Esophagus muscularis mucosa (tissue), 4 donors: ENCODE data around the gene GTF3C1.

Experiments used
- EP300 ChIP-seq: sonication (generic); formaldehyde crosslinking; IDR thresholded peaks from one replicate; pipeline ENCODE4 v1.6.1; 2017; ENCODE audit warnings: antibody characterized with exemption
- POLR2A ChIP-seq: fragments of 450-650 bp; IDR thresholded peaks from one replicate; pipeline ENCODE4 v1.6.1; 2017; ENCODE audit warnings: antibody characterized with exemption, moderate library complexity, mild to moderate bottlenecking, low read depth
- POLR2AphosphoS5 ChIP-seq, 2 donors: sonication (generic); formaldehyde crosslinking; IDR thresholded peaks; one replicate each; pipeline ENCODE4 v1.6.1; 2017; ENCODE audit warnings: antibody characterized with exemption in 2 of 2
- TF ChIP-seq, protein P1 (sequence below), 3 experiments: fragments of 200-600 bp in 2 of 3; fragments of 450-650 bp in 1 of 3; sonication (generic) in 2 of 3; IDR thresholded peaks; one replicate each; pipeline ENCODE4 v1.5.1; 2017 to 2019; ENCODE audit warnings: antibody characterized with exemption in 3 of 3, mild to moderate bottlenecking in 2 of 3, moderate library complexity in 1 of 3

DNA sequence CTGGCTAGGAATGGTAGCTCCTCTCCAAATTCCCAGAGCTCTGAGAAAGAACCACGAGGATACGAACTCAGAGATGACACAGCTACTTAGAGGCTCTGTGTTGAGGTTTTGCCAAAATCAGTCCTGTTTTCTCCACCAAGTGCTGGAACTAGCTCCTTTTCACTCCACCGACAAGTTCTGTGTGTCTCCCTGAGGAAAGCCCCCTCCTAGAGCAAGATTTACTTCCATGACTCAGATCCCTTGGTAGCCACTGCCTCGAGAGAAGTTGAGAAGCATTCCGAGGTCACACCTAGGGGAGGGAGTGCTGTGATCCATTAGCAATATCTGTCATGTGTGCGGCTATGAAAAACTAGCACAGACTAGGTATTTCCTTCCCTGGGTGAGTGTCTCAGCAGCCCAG is 117.2 kb downstream of the GTF3C1 start:
- TF ChIP-seq, protein P1, sequence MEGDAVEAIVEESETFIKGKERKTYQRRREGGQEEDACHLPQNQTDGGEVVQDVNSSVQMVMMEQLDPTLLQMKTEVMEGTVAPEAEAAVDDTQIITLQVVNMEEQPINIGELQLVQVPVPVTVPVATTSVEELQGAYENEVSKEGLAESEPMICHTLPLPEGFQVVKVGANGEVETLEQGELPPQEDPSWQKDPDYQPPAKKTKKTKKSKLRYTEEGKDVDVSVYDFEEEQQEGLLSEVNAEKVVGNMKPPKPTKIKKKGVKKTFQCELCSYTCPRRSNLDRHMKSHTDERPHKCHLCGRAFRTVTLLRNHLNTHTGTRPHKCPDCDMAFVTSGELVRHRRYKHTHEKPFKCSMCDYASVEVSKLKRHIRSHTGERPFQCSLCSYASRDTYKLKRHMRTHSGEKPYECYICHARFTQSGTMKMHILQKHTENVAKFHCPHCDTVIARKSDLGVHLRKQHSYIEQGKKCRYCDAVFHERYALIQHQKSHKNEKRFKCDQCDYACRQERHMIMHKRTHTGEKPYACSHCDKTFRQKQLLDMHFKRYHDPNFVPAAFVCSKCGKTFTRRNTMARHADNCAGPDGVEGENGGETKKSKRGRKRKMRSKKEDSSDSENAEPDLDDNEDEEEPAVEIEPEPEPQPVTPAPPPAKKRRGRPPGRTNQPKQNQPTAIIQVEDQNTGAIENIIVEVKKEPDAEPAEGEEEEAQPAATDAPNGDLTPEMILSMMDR (IDR thresholded peaks at IDR 0.05) = no peak
- TF ChIP-seq POLR2A = no peak
- TF ChIP-seq POLR2AphosphoS5 (IDR thresholded peaks at IDR 0.05) = no peak
- no peak for TF ChIP-seq EP300
